Stimulated activated CD4-positive, alpha-beta T cell treated with anti-CD3 and anti-CD28 coated beads, Interleukin-2, amount 100 ng/mL, for 4 hours (primary cell): ENCODE measurements around the gene BMP8B.

ENCODE experiments used
- DNase-seq: peaks from one replicate; pipeline ENCODE4 v3.0.0-alpha.2; 2020; ENCODE audit warnings: low read depth

Gene BMP8B

DNA sequence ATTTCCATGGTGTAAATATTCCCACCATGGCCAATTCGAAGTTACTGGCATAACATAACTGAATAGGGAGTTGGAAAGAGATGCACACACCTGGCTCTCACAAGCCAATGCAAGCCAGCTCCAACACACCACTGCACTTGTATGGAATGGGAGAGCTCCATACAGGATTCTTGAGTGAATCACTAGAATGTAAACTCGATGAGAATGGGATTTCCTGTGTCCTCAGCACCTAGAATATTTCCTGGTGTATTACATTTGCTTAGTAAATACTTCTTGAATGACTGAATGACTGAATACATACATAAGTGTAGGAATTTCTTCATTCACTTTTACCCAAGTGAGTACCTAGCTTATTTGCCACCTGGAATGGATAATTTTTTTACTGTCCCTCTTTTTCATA lies 66.2 kb downstream of the BMP8B start:
- DNase-seq, result no peak

- DNase-seq, result no peak
Measured at GRCh38 chr1:39721664-39722063, 67.0 kb downstream of the BMP8B start.

GRCh38 chr1:39720094-39720999 lies 68.3 kb downstream of the BMP8B start:
- no peak for DNase-seq

DNA sequence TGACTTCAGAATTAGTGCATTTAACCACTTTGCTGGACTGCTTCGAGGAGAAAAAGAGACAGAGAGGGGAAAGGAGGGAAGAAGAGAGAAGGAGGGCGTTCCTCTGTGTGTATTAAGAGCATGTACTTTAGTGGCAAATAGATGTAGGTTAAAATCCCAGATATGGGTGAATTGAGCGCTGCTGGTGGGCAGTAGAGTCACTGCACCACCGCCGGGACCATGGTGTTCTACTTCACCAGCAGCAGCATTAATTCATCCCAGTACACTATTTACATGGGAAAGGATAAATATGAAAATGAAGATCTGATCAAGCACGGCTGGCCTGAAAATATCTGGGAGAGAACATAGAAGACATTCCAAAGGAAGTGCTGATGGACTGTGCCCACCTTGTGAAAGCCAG lies 70.9 kb downstream of the BMP8B start:
- DNase-seq, result no peak

DNA sequence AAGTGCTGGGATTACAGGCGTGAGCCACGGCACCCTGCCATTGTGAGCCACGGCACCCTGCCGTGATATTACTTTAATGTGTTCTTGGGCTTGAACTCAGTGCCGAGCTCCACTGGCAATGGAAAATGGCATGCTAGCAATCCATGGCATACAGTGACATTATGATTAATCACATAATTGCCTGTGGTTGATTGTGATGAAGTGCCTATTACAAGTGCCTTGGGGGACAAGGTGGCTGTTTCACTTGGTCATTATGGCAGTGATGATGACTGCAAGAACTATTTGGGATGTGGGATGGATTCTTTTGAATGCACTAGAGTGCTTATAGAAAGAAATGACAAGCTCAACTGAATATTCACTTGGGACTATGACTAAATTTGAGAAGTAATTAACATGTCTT lies 75.1 kb downstream of the BMP8B start:
- DNase-seq, result no peak

DNA sequence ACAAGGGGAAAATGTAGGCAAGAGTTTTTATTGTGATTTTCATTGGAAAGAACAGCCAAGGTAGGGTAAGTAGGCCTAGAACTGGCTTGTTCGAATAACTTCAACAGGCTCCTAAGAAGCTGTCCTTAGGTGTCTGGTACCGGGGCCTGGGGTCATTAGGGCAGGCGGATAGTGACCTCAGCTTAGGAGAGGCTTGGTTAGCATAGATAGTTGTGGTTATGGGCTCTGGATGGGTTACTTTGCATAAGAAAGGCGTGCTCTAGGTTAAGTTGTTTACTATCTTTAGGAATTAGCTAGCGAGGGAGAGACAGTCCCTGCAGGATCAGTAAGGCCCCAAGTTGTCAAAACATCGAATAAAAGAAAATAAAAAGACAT lies 76.7 kb downstream of the BMP8B start:
- no peak for DNase-seq

- DNase-seq, result no peak
Measured at GRCh38 chr1:39711104-39711965, 77.3 kb downstream of the BMP8B start.

DNA sequence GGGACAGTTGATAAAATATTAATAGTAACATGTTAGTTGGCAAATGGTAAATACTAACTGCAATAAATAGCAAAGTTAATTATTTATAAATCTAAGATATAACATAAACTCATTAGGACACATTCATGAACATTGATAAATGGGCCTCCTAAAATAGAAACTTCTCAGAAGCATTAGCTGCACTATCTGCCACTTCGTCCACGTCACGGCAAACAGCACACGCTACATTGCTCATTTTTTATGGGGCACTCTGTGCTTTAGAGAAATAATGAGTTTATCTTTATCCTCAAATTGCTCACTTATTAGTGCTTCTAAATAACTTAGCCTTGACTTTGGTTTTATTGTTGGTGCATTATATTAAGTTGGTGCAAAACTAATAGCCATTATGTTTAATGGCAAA lies 81.2 kb downstream of the BMP8B start:
- no peak for DNase-seq
